Activated naive CD4-positive, alpha-beta T cell treated with anti-CD3 and anti-CD28 coated beads, Interleukin-2, amount 50 U/mL, for 16 hours (primary cell): ENCODE results near the gene TFAM.
"Not testable (repeated sequence)": the region's sequence is repeated elsewhere in the genome, so short reads cannot be mapped to it uniquely, and the experiment has no call there.

Experiments
- DNase-seq: peaks from one replicate; pipeline ENCODE4 v3.0.0-alpha.2; 2020

TFAM gene

GRCh38 chr10:58373442-58373827, 11.8 kb upstream of the TFAM start:
- no peak for DNase-seq

GRCh38 chr10:58382489-58382995, 2.7 kb upstream of the TFAM start:
- no peak for DNase-seq

GRCh38 chr10:58384095-58384494, 1.1 kb upstream of the TFAM start:
- no peak for DNase-seq

GRCh38 chr10:58384544-58384998, 639 bp upstream of the TFAM start:
- no peak for DNase-seq

GRCh38 chr10:58385784-58386112, 538 bp downstream of the TFAM start:
- no peak for DNase-seq

- no peak for DNase-seq
These were observed 3.8 kb downstream of the TFAM start for GRCh38 chr10:58389024-58389423.

- no peak for DNase-seq
These were observed 8.1 kb downstream of the TFAM start for GRCh38 chr10:58393317-58393716.

- DNase-seq: no peak
These were observed 9.3 kb downstream of the TFAM start for GRCh38 chr10:58394471-58394870.

- DNase-seq: no peak
These were observed 10.8 kb downstream of the TFAM start for GRCh38 chr10:58396057-58396456.

GRCh38 chr10:58397830-58398229, 12.6 kb downstream of the TFAM start:
- no peak for DNase-seq

- no peak for DNase-seq
These were observed 14.2 kb downstream of the TFAM start for GRCh38 chr10:58399410-58399809.

GRCh38 chr10:58400609-58401008, 15.4 kb downstream of the TFAM start:
- DNase-seq: no peak

- no peak for DNase-seq
These were observed 18.8 kb downstream of the TFAM start for GRCh38 chr10:58404001-58404400.

- no peak for DNase-seq
These were observed 24.9 kb downstream of the TFAM start for GRCh38 chr10:58409956-58410610.

GRCh38 chr10:58412502-58412961, 27.3 kb downstream of the TFAM start:
- DNase-seq: no peak

- DNase-seq: no peak
These were observed 29.2 kb downstream of the TFAM start for GRCh38 chr10:58414270-58415041.

GRCh38 chr10:58415757-58416156, 30.5 kb downstream of the TFAM start:
- no peak for DNase-seq

GRCh38 chr10:58417902-58418301, 32.7 kb downstream of the TFAM start:
- not testable (repeated sequence) for DNase-seq

- no peak for DNase-seq
These were observed 39.0 kb downstream of the TFAM start for GRCh38 chr10:58424176-58424575.

GRCh38 chr10:58428436-58428835, 43.2 kb downstream of the TFAM start:
- DNase-seq: not testable (repeated sequence)

- DNase-seq: no peak
These were observed 46.7 kb downstream of the TFAM start for GRCh38 chr10:58431903-58432302.

- DNase-seq: no peak
These were observed 47.9 kb downstream of the TFAM start for GRCh38 chr10:58433066-58433465.

- no peak for DNase-seq
These were observed 48.4 kb downstream of the TFAM start for GRCh38 chr10:58433571-58433970.

GRCh38 chr10:58435297-58435985, 50.2 kb downstream of the TFAM start:
- DNase-seq: no peak
